Lower leg skin (tissue), 3 donors: ENCODE measurements around the gene VAMP8.

Experiments
- POLR2A ChIP-seq, 2 donors: fragments of 450-650 bp; IDR thresholded peaks; one replicate each; pipeline ENCODE4 v1.6.1; 2016 to 2017; ENCODE audit warnings: antibody characterized with exemption in 2 of 2, mild to moderate bottlenecking in 1 of 2, moderate library complexity in 1 of 2
- TF ChIP-seq, protein P1 (sequence below), 3 donors: fragments of 450-650 bp; IDR thresholded peaks; one replicate each; pipeline ENCODE4 v1.5.1; 2016; ENCODE audit warnings: antibody characterized with exemption in 3 of 3, mild to moderate bottlenecking in 3 of 3, moderate library complexity in 2 of 3

DNA sequence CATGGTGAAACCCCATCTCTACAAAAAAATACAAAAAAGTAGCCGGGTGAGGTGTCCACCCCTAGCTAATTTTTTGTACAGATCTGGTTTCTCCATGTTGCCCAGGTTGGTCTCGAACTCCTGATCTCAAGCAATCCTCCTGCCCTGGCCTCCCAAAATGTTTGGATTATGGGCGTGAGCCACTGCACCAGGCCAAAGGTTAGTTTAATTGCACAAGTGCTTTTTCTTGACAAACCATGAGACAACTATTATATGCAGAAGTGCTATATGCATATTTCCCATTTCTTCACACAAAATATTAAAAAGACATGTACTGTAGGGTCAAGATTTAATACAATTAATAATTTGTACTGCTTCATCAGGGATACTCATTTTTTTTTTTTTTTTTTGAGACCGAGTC, 11.1 kb upstream of the VAMP8 start:
- TF ChIP-seq, protein P1, sequence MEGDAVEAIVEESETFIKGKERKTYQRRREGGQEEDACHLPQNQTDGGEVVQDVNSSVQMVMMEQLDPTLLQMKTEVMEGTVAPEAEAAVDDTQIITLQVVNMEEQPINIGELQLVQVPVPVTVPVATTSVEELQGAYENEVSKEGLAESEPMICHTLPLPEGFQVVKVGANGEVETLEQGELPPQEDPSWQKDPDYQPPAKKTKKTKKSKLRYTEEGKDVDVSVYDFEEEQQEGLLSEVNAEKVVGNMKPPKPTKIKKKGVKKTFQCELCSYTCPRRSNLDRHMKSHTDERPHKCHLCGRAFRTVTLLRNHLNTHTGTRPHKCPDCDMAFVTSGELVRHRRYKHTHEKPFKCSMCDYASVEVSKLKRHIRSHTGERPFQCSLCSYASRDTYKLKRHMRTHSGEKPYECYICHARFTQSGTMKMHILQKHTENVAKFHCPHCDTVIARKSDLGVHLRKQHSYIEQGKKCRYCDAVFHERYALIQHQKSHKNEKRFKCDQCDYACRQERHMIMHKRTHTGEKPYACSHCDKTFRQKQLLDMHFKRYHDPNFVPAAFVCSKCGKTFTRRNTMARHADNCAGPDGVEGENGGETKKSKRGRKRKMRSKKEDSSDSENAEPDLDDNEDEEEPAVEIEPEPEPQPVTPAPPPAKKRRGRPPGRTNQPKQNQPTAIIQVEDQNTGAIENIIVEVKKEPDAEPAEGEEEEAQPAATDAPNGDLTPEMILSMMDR (IDR thresholded peaks at IDR 0.05) = no peak
- no peak for TF ChIP-seq POLR2A (IDR thresholded peaks at IDR 0.05)
